GM19455 (cell line): ENCODE measurements around the gene EXOSC9.
"Not testable (repeated sequence)": the region's sequence is repeated elsewhere in the genome, so short reads cannot be mapped to it uniquely, and the experiment has no call there.

ENCODE experiments used
- ATAC-seq: cut with Tn5 transposase; IDR thresholded peaks from one replicate; pipeline ENCODE4 v1.9.1; 2021; ENCODE audit not compliant: unreplicated experiment

Gene EXOSC9

GRCh38 chr4:121800961-121801714 is at the start of gene EXOSC9:
Gene EXOSC9, plus strand, starts transcription at chr4:121801323. Its CDS starts 102 bp downstream, at chr4:121801425.
- peak; percentile 84 for ATAC-seq

GRCh38 chr4:121752142-121752541 is 49.0 kb upstream of the EXOSC9 start:
- not testable (repeated sequence) for ATAC-seq

GRCh38 chr4:121758925-121759568 is 42.1 kb upstream of the EXOSC9 start:
- ATAC-seq: no peak

- no peak for ATAC-seq
Measured at GRCh38 chr4:121760205-121760604, 40.9 kb upstream of the EXOSC9 start.

GRCh38 chr4:121764303-121764701 is 36.8 kb upstream of the EXOSC9 start:
- ATAC-seq: no peak

- ATAC-seq: no peak
Measured at GRCh38 chr4:121764702-121765367, 36.3 kb upstream of the EXOSC9 start, which contains the start of gene SMIM43. Gene SMIM43, minus strand, starts transcription at chr4:121765164. Its CDS starts 59 bp downstream, at chr4:121765105.

- no peak for ATAC-seq
Measured at GRCh38 chr4:121765368-121765705, 35.8 kb upstream of the EXOSC9 start.

- ATAC-seq: no peak
Measured at GRCh38 chr4:121765971-121766538, 35.1 kb upstream of the EXOSC9 start.

- no peak for ATAC-seq
Measured at GRCh38 chr4:121767166-121767565, 34.0 kb upstream of the EXOSC9 start.

- ATAC-seq: no peak
Measured at GRCh38 chr4:121769341-121769740, 31.8 kb upstream of the EXOSC9 start.

- no peak for ATAC-seq
Measured at GRCh38 chr4:121771869-121772268, 29.3 kb upstream of the EXOSC9 start.

GRCh38 chr4:121773883-121774282 is 27.2 kb upstream of the EXOSC9 start:
- no peak for ATAC-seq

- no peak for ATAC-seq
Measured at GRCh38 chr4:121776610-121777401, 24.3 kb upstream of the EXOSC9 start.

- ATAC-seq: peak; percentile 48
Measured at GRCh38 chr4:121777625-121778024, 23.5 kb upstream of the EXOSC9 start.

GRCh38 chr4:121778991-121779628 is 22.0 kb upstream of the EXOSC9 start:
- no peak for ATAC-seq

GRCh38 chr4:121783210-121783609 is 17.9 kb upstream of the EXOSC9 start:
- no peak for ATAC-seq

- ATAC-seq: no peak
Measured at GRCh38 chr4:121784401-121784800, 16.7 kb upstream of the EXOSC9 start.

GRCh38 chr4:121784975-121785374 is 16.1 kb upstream of the EXOSC9 start:
- no peak for ATAC-seq

- ATAC-seq: no peak
Measured at GRCh38 chr4:121785479-121785878, 15.6 kb upstream of the EXOSC9 start.

GRCh38 chr4:121786221-121786620 is 14.9 kb upstream of the EXOSC9 start:
- ATAC-seq: no peak
